Karpas-422 (cell line): ENCODE data around the gene SEMA4D. TPM values are rescaled to one million over a fixed set of nuclear protein-coding genes. Genes with fewer than 3 reads are reported as not detected.
"Not testable (repeated sequence)": the region's sequence is repeated elsewhere in the genome, so short reads cannot be mapped to it uniquely, and the experiment has no call there.

Source experiments
- DNase-seq: peaks from one replicate; pipeline ENCODE4 v3.0.0-alpha.2; 2015
- H2AFZ ChIP-seq: fragments of 200-600 bp; sonication (generic); 2 replicates; pipeline ENCODE4 v1.6.1; 2014; ENCODE audit warnings: antibody characterized with exemption, low read length, mixed read lengths
- H3K27ac ChIP-seq: fragments of 200-600 bp; sonication (generic); 2 replicates; pipeline ENCODE4 v1.5.1; 2014; ENCODE audit warnings: mild to moderate bottlenecking, low read length, moderate library complexity
- H3K27me3 ChIP-seq: fragments of 200-600 bp; sonication (generic); 2 replicates; pipeline ENCODE4 v1.6.1; 2014; ENCODE audit warnings: low read length, mixed read lengths
- H3K36me3 ChIP-seq: fragments of 200-600 bp; sonication (generic); 2 replicates; pipeline ENCODE4 v1.6.1; 2014; ENCODE audit warnings: low read length, mixed read lengths; ENCODE audit not compliant: insufficient read depth
- H3K4me1 ChIP-seq: fragments of 200-600 bp; sonication (generic); 2 replicates; pipeline ENCODE4 v1.6.1; 2014; ENCODE audit warnings: mild to moderate bottlenecking, low read length, mixed read lengths
- H3K4me2 ChIP-seq: fragments of 200-600 bp; sonication (generic); 2 replicates; pipeline ENCODE4 v1.6.1; 2014; ENCODE audit warnings: low read length, low read depth, mild to moderate bottlenecking; ENCODE audit not compliant: poor library complexity, severe bottlenecking
- H3K4me3 ChIP-seq: fragments of 200-600 bp; sonication (generic); 2 replicates; pipeline ENCODE4 v1.5.1; 2014; ENCODE audit warnings: mild to moderate bottlenecking, antibody characterized with exemption, low read length, mixed read lengths
- H3K79me2 ChIP-seq: fragments of 200-600 bp; sonication (generic); 2 replicates; pipeline ENCODE4 v1.6.1; 2014; ENCODE audit warnings: mild to moderate bottlenecking, low read length, mixed read lengths
- H3K9ac ChIP-seq: fragments of 200-600 bp; sonication (generic); 2 replicates; pipeline ENCODE4 v1.6.0; 2014; ENCODE audit warnings: low read length
- H3K9me2 ChIP-seq: fragments of 200-600 bp; sonication (generic), shearing (Covaris generic); replicated peaks from 2 replicates; pipeline ENCODE4 v1.6.0; 2014; ENCODE audit warnings: mild to moderate bottlenecking, low read length, moderate library complexity; ENCODE audit not compliant: insufficient read depth
- H3K9me3 ChIP-seq: fragments of 300-700, 200-600 bp; sonication (generic); 2 replicates; pipeline ENCODE4 v1.6.1; 2014; ENCODE audit warnings: low read length, mixed read lengths
- H4K20me1 ChIP-seq: fragments of 200-600 bp; sonication (generic); 2 replicates; pipeline ENCODE4 v1.6.1; 2014; ENCODE audit warnings: mild to moderate bottlenecking, antibody characterized with exemption, low read length, low read depth; ENCODE audit not compliant: insufficient read depth
- total RNA-seq: library from RNA; depleted of rRNA; stranded (reverse); fragments of >200 nt; shearing (Covaris generic); gene quantifications from 2 replicates; pipeline ENCODE4 v1.2.3, GENCODE V29; 2014; ENCODE audit warnings: low replicate concordance

SEMA4D gene
- total RNA-seq, 1 experiment from 2014 or later, result 2.3 TPM

DNA sequence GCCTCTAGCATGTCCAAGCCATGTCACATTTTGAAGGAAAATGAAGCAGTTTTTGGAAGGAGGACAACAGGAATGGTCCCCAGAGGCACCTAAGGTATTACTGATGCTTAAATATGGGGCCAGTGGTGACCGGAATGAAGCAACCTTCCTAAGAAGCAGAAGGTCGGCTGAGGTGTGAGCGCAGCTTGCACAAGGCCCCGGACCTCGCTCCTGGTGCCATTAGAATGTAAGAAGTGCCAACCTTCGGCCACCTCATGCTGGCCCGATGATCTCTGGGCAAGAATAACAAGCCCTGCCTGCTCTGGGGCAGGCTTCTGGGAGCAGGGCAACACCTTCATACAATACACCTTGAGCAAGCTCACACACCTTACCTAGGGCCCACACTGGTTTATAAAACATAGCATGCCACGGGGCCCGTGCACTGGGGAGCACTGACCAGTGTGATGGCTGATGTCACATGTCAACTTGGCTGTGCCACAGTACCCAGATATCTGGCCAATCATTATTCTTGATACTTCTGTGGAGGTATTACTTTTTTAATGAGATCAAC lies 21.9 kb downstream of the SEMA4D start:
- H3K9me3 ChIP-seq, result no peaks in the 10 kb centered on the region
- no peaks in the 10 kb centered on the region for H3K36me3 ChIP-seq
- H3K9me2 ChIP-seq, result no peaks in the 10 kb centered on the region
- no peaks in the 10 kb centered on the region; the same call in 1 of the 2 replicates for H4K20me1 ChIP-seq
- no peaks in the 10 kb centered on the region for H3K79me2 ChIP-seq
- no peak overlapping the region for H3K9ac ChIP-seq
- peaks cover 2% of the 10 kb centered on the region for H3K4me1 ChIP-seq
- no peak overlapping the region for H3K27ac ChIP-seq
- H3K4me2 ChIP-seq, result no peak overlapping the region
- H3K27me3 ChIP-seq, result no peaks in the 10 kb centered on the region
- DNase-seq, result no peak
- no peak overlapping the region for H3K4me3 ChIP-seq
- no peak overlapping the region for H2AFZ ChIP-seq

DNA sequence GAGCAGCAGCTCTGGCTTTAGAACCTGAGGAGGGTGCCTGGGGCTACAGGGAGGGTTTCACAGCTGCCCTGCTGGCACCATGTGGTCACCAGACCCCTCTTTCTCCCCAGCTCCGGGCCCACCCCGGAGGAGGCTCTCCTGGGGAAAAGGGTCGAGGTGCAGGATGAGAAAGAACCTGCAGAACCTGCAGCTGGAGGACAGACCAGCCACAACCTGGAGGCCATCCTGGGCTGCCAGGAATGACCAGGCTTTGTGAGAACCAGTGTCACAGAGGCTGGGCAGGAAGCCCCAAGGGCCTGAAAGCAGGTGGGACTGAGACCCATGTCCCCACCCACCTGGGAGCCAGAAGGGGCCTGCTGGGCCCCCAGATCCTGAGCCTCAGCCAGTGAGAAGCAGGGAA lies 23.0 kb downstream of the SEMA4D start:
- no peaks in the 10 kb centered on the region for H3K36me3 ChIP-seq
- H3K27ac ChIP-seq, result no peak overlapping the region
- no peaks in the 10 kb centered on the region; the same call in 1 of the 2 replicates for H4K20me1 ChIP-seq
- H3K4me2 ChIP-seq, result no peak overlapping the region
- no peaks in the 10 kb centered on the region for H3K9me3 ChIP-seq
- no peak overlapping the region for H2AFZ ChIP-seq
- H3K9ac ChIP-seq, result no peak overlapping the region
- no peaks in the 10 kb centered on the region for H3K9me2 ChIP-seq
- H3K4me1 ChIP-seq, result peaks cover 6% of the 10 kb centered on the region
- no peaks in the 10 kb centered on the region for H3K79me2 ChIP-seq
- no peaks in the 10 kb centered on the region for H3K27me3 ChIP-seq
- H3K4me3 ChIP-seq, result no peak overlapping the region
- DNase-seq, result no peak

DNA sequence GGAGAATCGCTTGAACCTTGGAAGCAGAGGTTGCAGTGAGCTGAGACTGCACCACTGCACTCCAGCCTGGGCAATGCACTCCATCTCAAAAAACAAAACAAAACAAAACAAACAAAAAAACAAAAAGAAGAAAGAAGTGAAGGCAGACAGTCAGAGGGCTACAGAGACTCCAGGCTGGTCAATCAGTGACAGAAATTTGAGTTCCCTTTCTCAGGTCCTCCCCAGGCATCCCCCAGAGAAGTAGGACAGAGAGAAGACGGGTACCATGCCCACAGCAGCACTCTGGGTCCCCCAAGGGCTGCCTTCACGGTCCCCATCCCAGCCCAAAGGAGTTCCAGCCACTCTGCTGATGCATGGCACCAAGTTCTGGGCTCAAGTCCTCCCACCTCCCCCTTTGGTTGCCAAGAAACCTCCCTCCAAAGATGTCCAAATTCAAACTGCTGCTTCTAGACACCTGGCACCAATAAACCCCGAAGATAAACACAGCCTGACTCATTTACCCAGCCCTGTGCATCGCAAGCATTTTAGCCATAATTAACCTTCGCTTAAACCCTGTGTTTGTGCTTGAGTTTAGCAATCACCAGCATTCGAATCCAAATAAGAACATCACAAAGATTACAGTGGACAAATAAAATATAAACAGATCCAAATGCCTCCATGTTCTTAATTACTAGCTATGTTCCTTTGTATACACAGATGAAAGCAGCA lies 24.0 kb downstream of the SEMA4D start:
- Histone ChIP-seq H3K9me2 (no peaks in the 10 kb centered on the region), H4K20me1 (no peaks in the 10 kb centered on the region; the same call in 1 of the 2 replicates), H3K27me3 (no peaks in the 10 kb centered on the region), H3K4me1 (peaks cover 6% of the 10 kb centered on the region), H3K4me3 (no peak overlapping the region), H3K36me3 (no peaks in the 10 kb centered on the region), H2AFZ (no peak overlapping the region), H3K79me2 (no peaks in the 10 kb centered on the region), H3K27ac (no peak overlapping the region), H3K4me2 (no peak overlapping the region), H3K9ac (no peak overlapping the region), H3K9me3 (no peaks in the 10 kb centered on the region)
- no peak for DNase-seq

DNA sequence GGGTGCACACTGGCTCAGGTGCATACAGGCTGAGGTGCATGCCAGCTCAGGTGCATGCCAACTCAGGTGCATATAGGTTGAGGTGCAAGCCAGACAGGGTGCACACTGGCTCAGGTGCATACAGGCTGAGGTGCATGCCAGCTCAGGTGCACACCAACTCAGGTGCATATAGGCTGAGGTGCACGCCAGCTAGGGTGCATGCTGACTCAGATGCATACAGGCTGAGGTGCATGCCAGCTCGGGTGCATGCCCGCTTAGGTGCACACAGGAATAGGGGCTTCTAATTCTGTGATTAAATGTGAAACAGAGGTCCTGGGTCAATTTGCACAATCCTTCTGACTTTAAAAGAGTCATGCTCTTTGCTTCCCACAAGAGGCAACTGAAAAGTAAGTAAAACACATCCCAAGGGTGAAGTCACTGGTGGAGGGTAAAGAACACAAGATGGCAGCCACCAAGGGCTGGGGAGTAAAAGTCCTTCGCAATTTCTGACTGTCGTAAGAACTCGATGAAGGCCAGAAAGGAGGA lies 26.1 kb downstream of the SEMA4D start:
- H3K4me1 ChIP-seq, H2AFZ ChIP-seq, H3K36me3 ChIP-seq, H3K9ac ChIP-seq, H4K20me1 ChIP-seq, H3K79me2 ChIP-seq, H3K4me2 ChIP-seq, H3K4me3 ChIP-seq, H3K9me3 ChIP-seq, DNase-seq, H3K27ac ChIP-seq, H3K27me3 ChIP-seq, H3K9me2 ChIP-seq: not testable (repeated sequence)

DNA sequence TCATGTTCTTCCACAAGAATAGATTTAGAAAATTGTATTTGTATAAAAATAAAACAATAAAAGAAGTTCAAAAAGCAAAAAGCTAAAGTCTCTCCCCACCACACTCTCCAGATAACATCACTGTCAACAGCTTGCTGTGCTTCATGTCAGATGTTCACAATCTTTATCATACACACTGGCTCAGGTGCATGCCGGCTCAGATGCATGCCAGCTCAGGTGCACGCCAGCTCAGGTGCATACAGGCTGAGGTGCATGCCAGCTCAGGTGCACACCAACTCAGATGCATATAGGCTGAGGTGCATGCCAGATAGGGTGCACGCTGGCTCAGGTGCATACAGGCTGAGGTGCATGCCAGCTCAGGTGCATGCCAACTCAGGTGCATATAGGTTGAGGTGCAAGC lies 26.5 kb downstream of the SEMA4D start:
- Histone ChIP-seq H4K20me1 (peaks cover 4% of the 10 kb centered on the region; the same call in 1 of the 2 replicates), H3K4me3 (no peak overlapping the region), H3K79me2 (no peaks in the 10 kb centered on the region), H3K4me1 (peaks cover 8% of the 10 kb centered on the region), H3K27me3 (no peaks in the 10 kb centered on the region), H3K9me3 (no peaks in the 10 kb centered on the region), H3K9ac (no peak overlapping the region), H3K27ac (no peak overlapping the region), H3K4me2 (no peak overlapping the region), H3K36me3 (no peaks in the 10 kb centered on the region), H3K9me2 (no peaks in the 10 kb centered on the region), H2AFZ (no peak overlapping the region)
- no peak for DNase-seq

DNA sequence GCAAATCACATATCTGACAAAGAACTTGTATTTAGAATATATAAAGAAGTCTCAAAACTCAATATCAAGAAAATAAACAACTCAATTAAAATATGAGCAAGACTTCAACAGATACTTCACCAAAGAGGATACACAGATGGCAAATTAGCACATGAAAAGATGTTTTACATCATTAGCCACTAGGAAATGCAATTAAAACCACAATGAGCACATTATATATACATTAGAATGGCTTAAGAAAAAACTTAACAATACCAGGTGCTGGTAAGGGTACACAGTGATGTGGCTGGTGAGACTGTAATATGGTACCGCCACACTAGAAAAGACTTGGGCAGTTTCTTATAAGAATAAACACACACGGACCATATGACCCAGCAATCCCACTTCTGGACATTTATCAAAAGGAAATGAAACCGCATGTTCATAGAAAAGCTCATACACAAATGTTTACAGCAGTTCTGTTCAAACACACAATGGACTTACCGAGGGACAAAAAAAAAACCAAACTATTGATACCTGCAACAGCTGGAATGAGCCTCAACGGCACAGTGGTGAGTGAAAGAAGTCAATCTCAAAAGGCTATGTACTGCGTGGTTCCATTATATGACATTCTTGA lies 27.6 kb downstream of the SEMA4D start:
- Histone ChIP-seq H3K79me2 (no peaks in the 10 kb centered on the region), H3K9ac (no peak overlapping the region), H4K20me1 (0 out of 2 replicates have a peak, but pooled peaks cover 9% of the 10 kb centered on the region), H3K36me3 (no peaks in the 10 kb centered on the region), H2AFZ (no peak overlapping the region), H3K4me1 (peaks cover 8% of the 10 kb centered on the region), H3K9me3 (no peaks in the 10 kb centered on the region), H3K4me3 (no peak overlapping the region), H3K27ac (no peak overlapping the region), H3K9me2 (no peaks in the 10 kb centered on the region), H3K4me2 (no peak overlapping the region), H3K27me3 (no peaks in the 10 kb centered on the region)
- no peak for DNase-seq

DNA sequence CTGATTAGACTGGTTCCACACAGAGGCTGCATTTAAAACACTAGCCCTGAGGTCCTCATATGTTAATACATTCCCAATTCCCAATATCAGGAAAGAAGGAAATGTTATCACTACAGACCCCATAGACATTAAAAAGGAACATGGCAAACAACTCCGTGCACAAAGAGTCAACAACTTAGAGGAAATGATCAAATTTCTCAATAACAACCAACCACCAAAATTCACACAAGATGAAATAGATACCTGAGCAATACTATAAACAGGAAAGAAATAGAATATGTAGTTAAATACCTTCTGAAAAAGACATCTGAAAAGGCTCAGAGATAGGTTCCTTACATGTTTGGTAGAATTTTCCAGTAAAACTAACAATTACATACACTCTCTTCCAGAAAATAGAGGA lies 28.9 kb downstream of the SEMA4D start:
- Histone ChIP-seq H3K79me2 (no peaks in the 10 kb centered on the region), H3K9me3 (no peaks in the 10 kb centered on the region), H3K4me3 (no peak overlapping the region)

DNA sequence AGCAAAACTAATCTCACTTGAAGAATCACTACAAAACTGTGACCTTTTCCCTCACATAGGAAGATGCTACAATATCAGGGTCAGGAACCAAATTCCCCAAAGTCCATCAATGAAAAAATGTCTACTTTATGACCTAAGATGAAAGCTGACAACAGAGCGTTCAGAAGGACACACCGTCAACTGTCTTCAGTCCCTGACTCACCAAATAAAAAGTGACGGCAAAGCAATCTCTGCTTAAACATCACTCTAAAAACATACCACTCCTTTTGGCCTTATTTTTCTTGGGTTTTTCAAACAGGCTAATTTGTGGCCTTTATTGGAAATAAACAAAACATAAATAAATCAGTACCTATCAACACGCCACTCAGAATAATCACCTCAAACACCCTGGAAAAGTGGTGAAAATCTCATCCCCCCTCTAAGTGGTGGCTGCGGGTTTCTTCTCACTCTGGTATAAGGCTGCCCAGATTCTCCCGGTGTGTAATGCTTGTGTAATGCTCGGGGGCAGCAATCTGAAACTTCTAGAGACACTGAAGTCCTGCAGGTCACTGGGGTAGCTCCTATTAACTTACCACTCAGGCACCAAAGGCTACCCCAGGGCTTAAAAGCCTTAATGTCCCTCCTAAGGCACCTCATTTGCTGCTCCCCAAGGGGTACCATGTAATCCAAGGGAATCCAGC lies 29.5 kb downstream of the SEMA4D start:
- Histone ChIP-seq H3K9me2 (no peaks in the 10 kb centered on the region), H3K79me2 (no peaks in the 10 kb centered on the region), H3K9me3 (no peaks in the 10 kb centered on the region), H4K20me1 (peaks cover 18% of the 10 kb centered on the region; the same call in 1 of the 2 replicates), H3K4me1 (peaks cover 8% of the 10 kb centered on the region), H3K9ac (no peak overlapping the region), H2AFZ (no peak overlapping the region), H3K27me3 (no peaks in the 10 kb centered on the region), H3K36me3 (no peaks in the 10 kb centered on the region), H3K4me3 (no peak overlapping the region), H3K27ac (no peak overlapping the region), H3K4me2 (no peak overlapping the region)
- DNase-seq, result no peak

More for the DNA sequence above, 28.9 kb downstream of the SEMA4D start:
- H3K27me3 ChIP-seq, result no peaks in the 10 kb centered on the region
- no peaks in the 10 kb centered on the region for H3K9me2 ChIP-seq
- no peaks in the 10 kb centered on the region for H3K36me3 ChIP-seq
- H3K9ac ChIP-seq, result no peak overlapping the region
- peaks cover 18% of the 10 kb centered on the region; the same call in 1 of the 2 replicates for H4K20me1 ChIP-seq
- no peak for DNase-seq
- H3K27ac ChIP-seq, result no peak overlapping the region
- peaks cover 8% of the 10 kb centered on the region for H3K4me1 ChIP-seq
- H2AFZ ChIP-seq, result no peak overlapping the region
- no peak overlapping the region for H3K4me2 ChIP-seq
